H1 (cell line): ENCODE measurements around the gene ELFN1. TPM values are rescaled to one million over a fixed set of nuclear protein-coding genes. Genes with fewer than 3 reads are reported as not detected.

Experiments
- CREB1 ChIP-seq: IDR thresholded peaks from 2 replicates; pipeline ENCODE4 v1.6.1; 2012; ENCODE audit warnings: inconsistent platforms
- NANOG ChIP-seq: IDR thresholded peaks from 2 replicates; pipeline ENCODE4 v1.6.1; 2011; ENCODE audit warnings: low read length, low read depth, mild to moderate bottlenecking, inconsistent platforms; ENCODE audit not compliant: insufficient read depth, poor library complexity, severe bottlenecking
- NRF1 ChIP-seq: IDR thresholded peaks from 2 replicates; pipeline ENCODE4 v1.6.1; 2011; ENCODE audit warnings: mild to moderate bottlenecking, low read depth, low read length, improper control_type of control experiment
- TCF12 ChIP-seq: IDR thresholded peaks from 2 replicates; pipeline ENCODE4 v1.6.1; 2011; ENCODE audit warnings: low read depth, mild to moderate bottlenecking, low read length
- polyA plus RNA-seq, 7 experiments: library from polyadenylated mRNA; depleted of rRNA in 3 of 7; stranded (reverse) in 5 of 7; unstranded in 2 of 7; fragments of >200 nt in 5 of 7; fragments of 200-250 nt in 2 of 7; gene quantifications; 1 replicate in 5 of 7; 2 replicates in 1 of 7; 4 replicates in 1 of 7; pipeline versions ENCODE4 v1.2.1 to v1.2.3, GENCODE V29; 2011 to 2013; ENCODE audit warnings: missing spikeins in 2 of 7, mixed read lengths in 2 of 7
- total RNA-seq: library from RNA; stranded (reverse); fragmentation: NEBNext Ultra II Directional; extraction: Animal tissue kit (Norgen Biotek cat#: 25700); gene quantifications from 2 replicates; pipeline ENCODE4 v1.2.1, GENCODE V29; 2021

The ELFN1 gene
- total and polyA plus RNA-seq, 2 of the 8 experiments (the other 6 are each of a cell fraction or from before 2014, with no cell fraction given): 2.0 to 4.5 TPM

DNA sequence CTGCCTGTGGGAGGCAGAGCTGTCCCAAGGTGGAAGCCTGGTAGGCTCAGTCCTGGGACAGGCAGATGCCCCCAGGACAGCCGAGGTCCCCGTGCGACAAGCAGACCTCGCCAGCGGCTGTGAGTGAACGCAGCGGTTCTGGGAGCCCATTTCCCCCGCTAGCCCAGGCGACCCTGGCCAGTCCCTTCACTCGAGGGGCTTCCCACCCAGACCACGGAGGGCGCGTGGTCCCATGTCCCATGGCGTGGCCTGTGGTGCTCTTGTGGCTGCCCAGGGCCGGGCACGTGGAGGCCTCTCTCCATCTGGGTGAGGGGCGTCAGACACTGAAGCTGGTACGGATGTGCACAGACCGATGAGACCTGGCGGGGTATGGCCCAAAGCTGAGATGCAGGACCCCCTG, 67.9 kb downstream of the ELFN1 start (continued):
- TF ChIP-seq TCF12: no peak
- no peak for TF ChIP-seq NRF1
- TF ChIP-seq CREB1: no peak
- TF ChIP-seq NANOG: no peak
